SU-DHL-6 (cell line): Measurements from ENCODE around the gene ARL5A.

ENCODE experiments used
- H2AFZ ChIP-seq: fragments of 200-600 bp; sonication (generic); 2 replicates; pipeline ENCODE4 v1.6.1; 2014; ENCODE audit warnings: low read depth, mild to moderate bottlenecking, moderate library complexity, mixed read lengths, antibody characterized with exemption, low read length; ENCODE audit not compliant: severe bottlenecking
- H3F3A ChIP-seq: fragments of 200-600 bp; shearing (Covaris generic); 2 replicates; pipeline ENCODE4 v1.6.0; 2016; ENCODE audit warnings: antibody characterized with exemption, mild to moderate bottlenecking; ENCODE audit not compliant: insufficient read depth
- H3K27ac ChIP-seq: fragments of 200-600 bp; sonication (generic); 2 replicates; pipeline ENCODE4 v1.5.1; 2016; ENCODE audit warnings: low read depth, mild to moderate bottlenecking, low read length, moderate library complexity, mixed read lengths
- H3K27me3 ChIP-seq: fragments of 200-600 bp; sonication (generic), shearing (Covaris generic); 2 replicates; pipeline ENCODE4 v1.6.0; 2014; ENCODE audit warnings: mild to moderate bottlenecking, low read length
- H3K36me3 ChIP-seq: fragments of 200-600 bp; sonication (generic); 2 replicates; pipeline ENCODE4 v1.6.1; 2014; ENCODE audit warnings: mild to moderate bottlenecking, low read length, mixed read lengths
- H3K4me2 ChIP-seq: fragments of 300-600, 200-600 bp; shearing (Covaris generic), sonication (generic); 2 replicates; pipeline ENCODE4 v1.6.0; 2014; ENCODE audit warnings: low read length, low read depth, mild to moderate bottlenecking; ENCODE audit not compliant: poor library complexity, severe bottlenecking
- H3K4me3 ChIP-seq: fragments of 200-600 bp; sonication (generic); 2 replicates; pipeline ENCODE4 v1.5.1; 2014; ENCODE audit warnings: antibody characterized with exemption, low read length, mild to moderate bottlenecking, mixed read lengths; ENCODE audit not compliant: insufficient read depth, poor library complexity, severe bottlenecking
- H3K79me2 ChIP-seq: fragments of 200-600 bp; sonication (generic); 2 replicates; pipeline ENCODE4 v1.6.1; 2014; ENCODE audit warnings: mild to moderate bottlenecking, low read length, moderate library complexity; ENCODE audit not compliant: insufficient read depth
- H3K9ac ChIP-seq: fragments of 200-600 bp; sonication (generic); 2 replicates; pipeline ENCODE4 v1.7.0; 2014; ENCODE audit warnings: mild to moderate bottlenecking, low read length
- H3K9me2 ChIP-seq: fragments of 200-600 bp; sonication (generic); replicated peaks from 2 replicates; pipeline ENCODE4 v1.6.1; 2014; ENCODE audit warnings: low read length; ENCODE audit not compliant: insufficient read depth
- H3K9me3 ChIP-seq: fragments of 200-600 bp; sonication (generic); 2 replicates; pipeline ENCODE4 v1.6.1; 2014; ENCODE audit warnings: low read length, mixed read lengths; ENCODE audit not compliant: insufficient read depth
- H4K20me1 ChIP-seq: fragments of 200-600 bp; sonication (generic); 2 replicates; pipeline ENCODE4 v1.6.1; 2014; ENCODE audit warnings: low read depth, mild to moderate bottlenecking, antibody characterized with exemption, low read length, moderate library complexity, mixed read lengths
- EZH2phosphoT487 ChIP-seq: fragments of 200-600 bp; sonication (generic), shearing (Covaris generic); conservative IDR thresholded peaks from 2 replicates; pipeline ENCODE4 v1.6.1; 2018; ENCODE audit warnings: mild to moderate bottlenecking, antibody characterized with exemption, low read length, moderate library complexity, mixed read lengths
- TF ChIP-seq, protein P1 (sequence below): fragments of 200-600 bp; sonication (generic); IDR thresholded peaks from one replicate; pipeline ENCODE4 v1.5.1; 2017; ENCODE audit warnings: antibody characterized with exemption, mild to moderate bottlenecking, low read length, moderate library complexity; ENCODE audit not compliant: insufficient read depth, poor library complexity, severe bottlenecking

ARL5A gene

DNA sequence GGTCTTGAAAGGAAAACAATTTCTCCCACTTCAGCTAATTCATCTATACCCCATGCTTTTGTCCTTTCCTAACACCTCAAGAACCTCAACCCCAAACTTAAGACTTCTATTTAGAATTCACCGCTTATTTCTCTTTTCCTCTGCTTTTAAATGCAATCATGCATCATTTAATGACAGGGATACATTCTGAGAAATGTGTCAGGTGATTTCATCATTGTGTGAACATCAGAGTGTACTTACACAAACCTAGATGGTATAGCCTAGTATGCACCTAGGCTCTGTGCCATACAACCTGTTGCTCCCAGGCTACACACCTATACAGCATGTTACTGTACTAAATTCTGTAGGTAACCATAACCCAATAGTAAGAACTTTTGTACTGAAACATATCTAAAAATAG, 22.9 kb downstream of the ARL5A start:
- Histone ChIP-seq H3K9me2 (no peaks in the 10 kb centered on the region), H3K4me3 (no peak overlapping the region), H3K9ac (no peak overlapping the region), H3K9me3 (no peaks in the 10 kb centered on the region), H3K27me3 (no peaks in the 10 kb centered on the region), H3F3A (no peaks in the 10 kb centered on the region; the same call in 1 of the 2 replicates), H2AFZ (no peak overlapping the region), H3K4me2 (no peak overlapping the region), H3K79me2 (0 out of 2 replicates have a peak, but pooled peaks cover 5% of the 10 kb centered on the region), H3K36me3 (peaks cover 59% of the 10 kb centered on the region), H3K27ac (no peak overlapping the region), H4K20me1 (no peaks in the 10 kb centered on the region; the same call in 1 of the 2 replicates)
- no peak for TF ChIP-seq EZH2phosphoT487
- TF ChIP-seq, protein P1, sequence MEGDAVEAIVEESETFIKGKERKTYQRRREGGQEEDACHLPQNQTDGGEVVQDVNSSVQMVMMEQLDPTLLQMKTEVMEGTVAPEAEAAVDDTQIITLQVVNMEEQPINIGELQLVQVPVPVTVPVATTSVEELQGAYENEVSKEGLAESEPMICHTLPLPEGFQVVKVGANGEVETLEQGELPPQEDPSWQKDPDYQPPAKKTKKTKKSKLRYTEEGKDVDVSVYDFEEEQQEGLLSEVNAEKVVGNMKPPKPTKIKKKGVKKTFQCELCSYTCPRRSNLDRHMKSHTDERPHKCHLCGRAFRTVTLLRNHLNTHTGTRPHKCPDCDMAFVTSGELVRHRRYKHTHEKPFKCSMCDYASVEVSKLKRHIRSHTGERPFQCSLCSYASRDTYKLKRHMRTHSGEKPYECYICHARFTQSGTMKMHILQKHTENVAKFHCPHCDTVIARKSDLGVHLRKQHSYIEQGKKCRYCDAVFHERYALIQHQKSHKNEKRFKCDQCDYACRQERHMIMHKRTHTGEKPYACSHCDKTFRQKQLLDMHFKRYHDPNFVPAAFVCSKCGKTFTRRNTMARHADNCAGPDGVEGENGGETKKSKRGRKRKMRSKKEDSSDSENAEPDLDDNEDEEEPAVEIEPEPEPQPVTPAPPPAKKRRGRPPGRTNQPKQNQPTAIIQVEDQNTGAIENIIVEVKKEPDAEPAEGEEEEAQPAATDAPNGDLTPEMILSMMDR, result no peak

DNA sequence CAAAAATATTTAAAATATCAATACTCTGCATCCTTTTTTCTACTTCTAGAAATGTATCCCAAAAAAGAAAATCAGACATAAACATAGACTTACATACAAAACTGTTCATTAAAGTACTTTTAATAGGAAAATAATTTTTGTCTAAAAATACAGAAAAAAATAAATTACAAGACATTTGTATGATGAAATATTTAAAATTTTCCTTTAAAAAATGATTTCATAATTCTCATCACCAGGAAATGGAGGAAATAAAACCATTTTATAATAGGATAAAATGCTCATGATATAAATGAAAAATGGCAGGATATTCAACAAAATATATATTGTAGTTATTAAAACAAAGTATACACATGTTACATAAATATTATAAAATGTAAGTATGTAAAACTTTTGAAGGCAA, 24.4 kb downstream of the ARL5A start:
- Histone ChIP-seq H3K27me3 (no peaks in the 10 kb centered on the region), H4K20me1 (no peaks in the 10 kb centered on the region; the same call in 1 of the 2 replicates), H3K9me2 (no peaks in the 10 kb centered on the region), H3K36me3 (peaks cover 52% of the 10 kb centered on the region), H3K4me2 (no peak overlapping the region), H2AFZ (no peak overlapping the region), H3K4me3 (no peak overlapping the region), H3K27ac (no peak overlapping the region), H3K9ac (no peak overlapping the region), H3F3A (no peaks in the 10 kb centered on the region; the same call in 1 of the 2 replicates), H3K79me2 (0 out of 2 replicates have a peak, but pooled peaks cover 5% of the 10 kb centered on the region), H3K9me3 (no peaks in the 10 kb centered on the region)
- TF ChIP-seq EZH2phosphoT487, result no peak
- TF ChIP-seq, protein P1, result no peak

DNA sequence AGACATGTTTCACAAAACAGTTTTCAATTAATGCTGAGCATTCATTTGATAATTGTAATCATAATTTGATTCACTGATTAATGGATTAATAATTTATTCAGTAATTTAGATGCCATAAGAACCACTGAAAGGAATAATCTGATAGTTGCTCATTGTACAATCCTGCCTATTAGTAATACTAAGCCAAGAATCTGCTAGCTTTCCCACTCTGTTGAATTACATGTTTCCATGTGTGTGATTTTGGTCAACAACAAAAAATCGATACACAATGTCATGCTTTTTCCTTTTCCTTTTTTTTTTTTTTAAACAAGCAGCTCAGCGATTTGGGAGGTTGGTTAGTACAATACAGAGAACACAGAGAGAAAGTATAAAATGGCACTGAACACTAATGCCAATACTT, 25.9 kb downstream of the ARL5A start:
- H3K9me3 ChIP-seq, result no peaks in the 10 kb centered on the region
- H4K20me1 ChIP-seq, result no peaks in the 10 kb centered on the region; the same call in 1 of the 2 replicates
- no peaks in the 10 kb centered on the region for H3K9me2 ChIP-seq
- no peak overlapping the region for H2AFZ ChIP-seq
- no peak overlapping the region for H3K4me3 ChIP-seq
- TF ChIP-seq EZH2phosphoT487, result no peak
- TF ChIP-seq, protein P1, result no peak
- no peaks in the 10 kb centered on the region for H3K27me3 ChIP-seq
- no peak overlapping the region for H3K4me2 ChIP-seq
- 0 out of 2 replicates have a peak, but pooled peaks cover 3% of the 10 kb centered on the region for H3K79me2 ChIP-seq
- no peaks in the 10 kb centered on the region; the same call in 1 of the 2 replicates for H3F3A ChIP-seq
- H3K27ac ChIP-seq, result no peak overlapping the region
- no peak overlapping the region for H3K9ac ChIP-seq
- H3K36me3 ChIP-seq, result peaks cover 49% of the 10 kb centered on the region
